ENCODE results near the gene CAPZB.

The CAPZB gene

GRCh38 chr1:19363536-19364152, 121.7 kb downstream of the CAPZB start:
- DNase-seq = no peak

DNA sequence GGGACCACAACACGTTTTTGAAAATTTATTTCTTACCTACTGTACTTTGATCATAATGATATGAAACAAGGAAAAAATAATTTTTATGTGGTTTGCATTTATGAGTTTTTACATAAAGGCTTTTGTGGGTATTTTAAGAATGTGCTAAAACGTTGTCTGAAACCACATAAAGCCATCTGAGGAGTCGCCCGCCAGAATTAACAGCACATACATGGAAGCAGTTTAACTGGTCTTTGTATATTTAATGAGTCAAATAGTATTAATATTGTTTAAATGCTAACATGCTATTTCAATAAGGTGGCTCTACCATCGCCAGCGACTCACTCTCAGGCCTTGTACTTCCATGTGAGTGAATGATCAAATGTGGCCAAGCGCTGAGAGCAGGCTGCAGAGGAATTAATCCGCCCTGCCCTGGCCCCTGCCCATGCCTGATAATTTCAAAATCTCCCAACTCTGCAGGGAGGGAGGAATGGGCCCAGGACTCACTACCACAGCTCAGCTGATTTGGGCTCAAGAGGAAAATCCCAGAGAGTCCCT, 123.7 kb downstream of the CAPZB start:
- no peak for DNase-seq

DNA sequence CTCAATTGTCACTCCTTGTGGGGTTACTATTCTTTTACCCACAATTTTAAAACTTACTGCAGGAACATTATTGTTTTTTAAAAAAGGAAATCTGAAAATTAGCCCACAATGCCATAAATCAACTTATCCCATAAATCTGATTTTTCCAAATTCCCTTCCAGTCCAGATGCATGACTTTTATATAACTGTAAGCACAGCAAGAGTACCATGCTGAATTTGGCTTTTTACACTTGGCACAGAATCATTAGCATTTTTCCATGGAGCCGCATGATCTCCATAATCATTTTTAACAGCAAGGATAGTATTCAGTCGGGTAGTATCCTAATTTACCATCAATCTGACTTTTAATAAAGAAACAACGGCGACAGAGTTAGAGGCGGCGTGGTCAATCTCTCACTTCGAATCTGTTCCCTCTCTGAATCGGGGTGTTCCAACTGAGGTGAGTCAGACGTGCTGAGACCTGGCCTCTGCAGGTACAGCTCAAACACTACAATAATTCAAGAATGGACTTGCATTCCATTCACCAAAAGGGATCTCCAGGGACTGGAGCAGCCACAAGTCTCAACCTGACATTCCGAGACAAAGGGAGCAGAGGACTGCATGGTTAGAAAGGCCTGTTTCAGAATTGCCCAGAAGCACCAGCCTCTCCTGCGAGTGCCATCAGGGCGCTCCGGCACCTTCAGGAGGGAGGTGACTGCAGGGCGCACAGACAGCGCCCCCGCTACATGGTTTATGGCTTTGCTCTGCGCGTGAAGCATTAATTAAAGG, 124.3 kb downstream of the CAPZB start:
- DNase-seq = no peak

DNA sequence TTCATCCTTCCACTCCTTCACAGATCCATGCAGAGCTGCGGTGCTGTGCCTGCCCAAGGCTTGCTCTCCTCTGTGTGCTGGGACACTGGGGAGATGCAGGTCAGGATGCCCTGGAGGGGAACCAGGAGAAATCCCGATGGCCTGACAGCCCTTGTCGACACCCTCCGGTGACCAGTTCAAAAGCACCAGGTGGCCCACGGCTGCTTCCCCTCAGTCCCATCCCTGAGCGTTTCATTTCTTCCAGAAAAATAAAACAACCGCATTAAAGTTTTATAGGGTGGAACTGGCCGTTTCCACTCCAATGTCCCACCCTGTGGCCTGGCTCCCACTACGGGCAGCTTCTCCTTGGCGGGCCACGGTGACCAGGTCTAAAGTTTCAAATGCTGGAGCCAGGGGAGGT, 124.9 kb downstream of the CAPZB start:
- DNase-seq = no peak

- DNase-seq = no peak
Measured at GRCh38 chr1:19360016-19360415, 125.3 kb downstream of the CAPZB start.

DNA sequence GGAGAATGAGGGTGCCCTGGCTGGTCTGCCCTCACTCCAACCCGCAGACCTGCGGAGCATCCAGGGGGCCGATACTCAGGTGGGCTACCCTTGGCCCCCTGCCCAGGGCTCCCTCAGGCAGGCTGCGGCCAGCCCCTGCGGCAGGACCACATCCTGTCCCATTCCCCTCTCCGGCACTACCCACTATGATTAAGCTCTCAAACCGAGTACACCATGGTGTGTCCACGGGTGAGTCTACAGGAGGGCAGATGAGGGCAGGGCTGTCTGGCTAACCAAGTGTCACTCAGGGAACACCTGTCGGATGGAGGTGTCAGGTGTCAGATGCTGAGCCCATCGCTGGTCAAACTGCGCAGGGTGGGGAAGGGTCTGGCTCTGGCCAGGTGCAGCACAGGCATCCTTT, 126.0 kb downstream of the CAPZB start:
- DNase-seq = no peak

DNA sequence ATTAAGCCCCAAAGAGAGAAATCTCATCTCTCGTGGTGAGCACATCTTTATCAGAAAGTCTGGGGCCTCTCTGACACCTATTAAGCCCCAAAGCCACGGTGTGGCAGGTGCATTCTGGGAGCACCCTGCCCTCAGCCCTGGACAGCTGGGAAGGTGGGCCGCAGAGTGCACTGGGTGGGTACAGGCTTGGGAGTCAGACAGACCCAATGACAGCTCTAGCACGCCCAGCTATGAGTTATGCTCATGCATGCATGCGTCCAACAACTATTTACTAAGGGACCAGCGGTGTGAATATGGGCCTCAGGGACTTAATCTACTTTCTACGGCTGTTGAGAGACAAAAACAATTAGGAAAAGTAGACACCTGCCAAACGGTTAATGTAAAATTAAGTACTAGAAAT, 126.6 kb downstream of the CAPZB start:
- DNase-seq = no peak

- no peak for DNase-seq
Measured at GRCh38 chr1:19357299-19357986, 127.9 kb downstream of the CAPZB start.

DNA sequence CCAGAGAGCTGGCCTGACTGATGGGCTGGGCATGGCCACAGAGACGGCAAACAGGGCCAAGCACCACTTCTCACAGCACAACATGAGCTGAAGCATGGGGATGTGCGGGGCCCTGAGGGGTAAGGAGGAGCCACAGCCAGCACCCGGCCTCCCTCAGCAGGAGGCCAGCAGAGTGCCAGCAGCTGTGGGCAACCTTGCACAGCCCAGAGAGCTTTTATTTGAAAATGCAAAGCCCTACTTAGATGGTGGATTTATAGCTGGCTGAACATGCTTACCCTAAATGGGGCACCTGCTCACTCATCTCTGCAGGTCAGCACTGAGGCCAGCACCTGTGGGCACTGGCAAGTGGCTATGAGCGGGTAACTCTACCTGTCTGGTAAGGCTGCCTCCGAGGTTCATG, 129.1 kb downstream of the CAPZB start:
- DNase-seq = peak; percentile 63

DNA sequence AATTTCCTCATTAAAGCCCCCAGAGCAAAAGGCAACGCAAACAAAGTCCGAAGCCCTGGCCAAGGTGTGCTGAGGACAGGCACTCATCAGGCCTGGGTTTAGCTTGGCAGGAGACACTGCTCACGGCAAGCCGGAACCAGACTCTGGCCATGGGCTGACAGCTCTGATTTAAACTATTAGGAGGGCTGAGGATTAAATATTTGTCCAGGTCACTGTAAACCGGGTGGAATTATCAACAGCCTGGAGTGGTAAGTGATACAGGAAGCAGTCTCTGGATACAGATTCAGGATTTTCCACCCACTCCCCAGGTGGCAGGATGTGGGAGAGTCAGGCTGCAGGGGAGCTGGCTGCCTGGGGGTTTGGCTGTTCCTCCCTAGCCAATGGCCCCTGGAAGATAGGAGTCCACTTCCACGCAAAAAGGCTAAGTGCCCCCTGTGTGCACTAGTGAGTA, 130.8 kb downstream of the CAPZB start:
- DNase-seq = peak; percentile 94

- peak; percentile 64 for DNase-seq
Measured at GRCh38 chr1:19353596-19353995, 131.7 kb downstream of the CAPZB start.

GRCh38 chr1:19352839-19353238, 132.5 kb downstream of the CAPZB start:
- DNase-seq = no peak

DNA sequence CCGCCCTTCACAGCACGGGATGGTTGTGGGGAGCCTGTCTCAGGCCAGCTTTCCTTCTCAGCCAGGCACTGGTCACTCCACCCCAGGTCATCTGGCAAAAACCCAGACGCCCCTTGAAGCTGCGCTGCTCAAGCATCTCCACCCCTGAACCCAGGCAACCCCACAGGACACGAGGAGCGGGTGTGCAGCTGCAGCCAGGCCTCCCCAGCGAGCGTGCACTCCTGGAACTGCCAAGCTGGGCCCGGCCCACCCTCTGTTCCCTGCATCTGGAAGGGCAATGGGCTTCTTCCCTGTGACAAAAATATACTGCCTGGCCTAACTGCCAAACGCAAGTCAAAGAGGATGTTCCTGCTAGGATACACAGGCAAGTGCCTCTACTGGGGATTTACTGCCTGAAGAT, 133.5 kb downstream of the CAPZB start:
- no peak for DNase-seq

DNA sequence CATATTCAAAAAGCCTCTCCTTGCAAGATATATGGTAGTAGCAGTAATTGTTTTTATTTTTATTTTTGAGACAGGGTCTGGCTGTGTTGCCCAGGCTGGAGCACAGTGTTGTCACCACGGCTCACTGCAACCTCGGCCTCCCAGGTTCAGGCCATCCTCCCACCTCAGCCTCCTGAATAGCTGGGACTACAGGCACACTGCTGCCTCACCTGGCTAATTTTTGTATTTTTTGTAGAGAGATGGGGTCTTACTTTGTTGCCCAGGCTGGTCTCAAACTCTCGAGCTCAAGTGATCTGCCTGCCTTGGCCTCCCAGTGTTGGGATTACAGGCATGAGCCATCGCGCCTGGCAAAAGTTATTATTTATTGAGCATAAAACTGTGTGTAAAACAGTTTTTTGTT, 134.8 kb downstream of the CAPZB start:
- no peak for DNase-seq

- no peak for DNase-seq
Measured at GRCh38 chr1:19349999-19350398, 135.3 kb downstream of the CAPZB start.

GRCh38 chr1:19348441-19349198, 136.7 kb downstream of the CAPZB start:
- DNase-seq = no peak

DNA sequence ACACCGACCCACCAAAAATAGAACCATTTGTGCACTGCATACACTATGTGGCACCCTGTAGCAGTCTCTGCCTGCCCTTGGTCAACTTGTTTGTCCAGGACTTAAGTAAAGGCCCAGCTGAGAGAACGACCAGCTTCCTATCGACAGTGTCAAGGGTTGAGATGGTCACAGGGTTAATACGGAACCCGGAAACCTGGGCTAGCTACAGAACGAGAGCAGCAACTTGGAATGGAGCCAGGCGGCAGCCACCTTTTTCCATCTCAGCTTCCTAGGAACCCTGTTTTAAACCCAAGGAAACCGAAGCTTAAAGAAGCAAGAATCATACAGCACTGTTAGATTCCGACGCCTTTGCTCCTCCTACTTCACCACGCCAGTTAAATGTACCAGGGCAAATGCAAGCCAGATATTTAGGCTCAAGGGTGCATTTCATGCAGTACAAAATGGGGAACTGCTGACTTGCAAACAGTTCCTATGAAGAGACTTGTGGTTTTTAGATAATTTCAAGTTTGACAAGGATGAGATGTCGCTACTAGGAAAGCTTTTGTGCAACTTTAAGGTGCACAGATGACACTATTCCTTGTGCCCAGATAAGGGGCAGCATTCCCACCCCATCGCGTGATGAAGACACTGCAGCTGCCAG, 137.7 kb downstream of the CAPZB start:
- DNase-seq = no peak

- DNase-seq = no peak
Measured at GRCh38 chr1:19346026-19346425, 139.3 kb downstream of the CAPZB start.

DNA sequence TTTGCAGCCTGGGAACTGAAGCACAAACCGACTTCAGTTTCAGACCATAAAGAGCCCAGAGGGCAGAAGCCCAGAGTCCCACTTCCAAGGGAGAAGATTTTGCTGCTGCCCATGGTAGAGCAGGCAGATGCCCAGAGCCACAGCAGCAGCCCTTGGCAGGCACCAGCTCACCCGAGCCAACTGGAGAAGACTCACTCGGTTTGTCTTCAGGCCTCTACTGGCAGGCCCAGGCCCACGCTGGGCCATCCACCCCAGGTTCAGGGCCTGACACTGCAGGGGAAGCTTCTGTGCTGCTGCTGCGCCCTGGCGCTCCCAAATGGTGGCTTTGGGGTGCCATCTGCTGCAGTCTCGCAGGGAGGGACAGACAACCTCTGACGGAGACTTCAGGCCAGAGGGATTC, 139.9 kb downstream of the CAPZB start:
- DNase-seq = no peak

GRCh38 chr1:19344831-19345230, 140.5 kb downstream of the CAPZB start:
- DNase-seq = no peak

DNA sequence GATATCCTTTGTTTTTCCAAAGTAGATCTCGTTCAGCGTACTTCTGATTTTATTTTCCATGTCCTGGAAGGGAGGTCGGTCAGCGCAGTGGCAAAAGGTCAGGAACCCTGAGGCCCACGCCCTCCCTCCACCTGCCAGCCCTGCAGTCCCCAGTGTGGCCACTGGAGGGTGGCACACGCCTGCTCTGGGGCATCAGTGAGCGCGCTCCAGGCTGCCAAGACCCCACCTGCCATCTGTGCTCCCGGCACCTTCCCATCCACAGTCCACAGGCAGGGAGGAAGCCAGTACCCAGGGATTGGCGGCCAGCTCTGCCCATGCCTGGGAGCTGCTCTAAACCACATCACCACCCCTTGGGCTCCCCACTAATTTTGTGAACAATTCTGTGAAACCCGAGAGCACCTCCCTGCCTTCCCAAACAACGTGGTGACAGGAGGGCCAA, 140.9 kb downstream of the CAPZB start:
- DNase-seq = no peak

- no peak for DNase-seq
Measured at GRCh38 chr1:19343617-19344350, 141.6 kb downstream of the CAPZB start.
